Neural crest cell (in vitro differentiated cells): ENCODE measurements around the gene ARHGEF17. TPM values are rescaled to one million over a fixed set of nuclear protein-coding genes. Genes with fewer than 3 reads are reported as not detected.
A peak's percentile ranks its signal among the peaks of the same experiment; 100 is the strongest.

Experiments
- DNase-seq: peaks from one replicate; pipeline ENCODE4 v3.0.0; 2021; ENCODE audit warnings: low read depth, mixed read lengths, low spot score
- H3K27ac Mint-ChIP-seq: one replicate; pipeline ENCODE4 v1.8.0; 2021; ENCODE audit warnings: mild to moderate bottlenecking, mixed read lengths; ENCODE audit not compliant: unreplicated experiment
- H3K27me3 Mint-ChIP-seq: 2 replicates; pipeline ENCODE4 v1.8.0; 2021; ENCODE audit warnings: low read depth, mild to moderate bottlenecking, mixed read lengths
- H3K36me3 Mint-ChIP-seq: 2 replicates; pipeline ENCODE4 v1.8.0; 2021; ENCODE audit warnings: low read depth, mild to moderate bottlenecking, mixed read lengths
- H3K4me1 Mint-ChIP-seq: 2 replicates; pipeline ENCODE4 v1.8.0; 2021; ENCODE audit warnings: mixed read lengths
- H3K4me3 Mint-ChIP-seq: one replicate; pipeline ENCODE4 v1.8.0; 2021; ENCODE audit warnings: mild to moderate bottlenecking, mixed read lengths
- H3K9me3 Mint-ChIP-seq: 2 replicates; pipeline ENCODE4 v1.8.0; 2021; ENCODE audit warnings: mixed read lengths
- total RNA-seq: library from RNA; stranded (reverse); gene quantifications from 2 replicates; pipeline ENCODE4 v1.2.1, GENCODE V29; 2021
- TF ChIP-seq, protein P1 (sequence below): fragments of 200-600 bp; sonication (generic); conservative IDR thresholded peaks from 2 replicates; pipeline ENCODE4 v1.5.0; 2021; ENCODE audit warnings: antibody characterized with exemption, mild to moderate bottlenecking

The ARHGEF17 gene
- total RNA-seq, 1 donor from 2014 or later = 55.7 TPM

DNA sequence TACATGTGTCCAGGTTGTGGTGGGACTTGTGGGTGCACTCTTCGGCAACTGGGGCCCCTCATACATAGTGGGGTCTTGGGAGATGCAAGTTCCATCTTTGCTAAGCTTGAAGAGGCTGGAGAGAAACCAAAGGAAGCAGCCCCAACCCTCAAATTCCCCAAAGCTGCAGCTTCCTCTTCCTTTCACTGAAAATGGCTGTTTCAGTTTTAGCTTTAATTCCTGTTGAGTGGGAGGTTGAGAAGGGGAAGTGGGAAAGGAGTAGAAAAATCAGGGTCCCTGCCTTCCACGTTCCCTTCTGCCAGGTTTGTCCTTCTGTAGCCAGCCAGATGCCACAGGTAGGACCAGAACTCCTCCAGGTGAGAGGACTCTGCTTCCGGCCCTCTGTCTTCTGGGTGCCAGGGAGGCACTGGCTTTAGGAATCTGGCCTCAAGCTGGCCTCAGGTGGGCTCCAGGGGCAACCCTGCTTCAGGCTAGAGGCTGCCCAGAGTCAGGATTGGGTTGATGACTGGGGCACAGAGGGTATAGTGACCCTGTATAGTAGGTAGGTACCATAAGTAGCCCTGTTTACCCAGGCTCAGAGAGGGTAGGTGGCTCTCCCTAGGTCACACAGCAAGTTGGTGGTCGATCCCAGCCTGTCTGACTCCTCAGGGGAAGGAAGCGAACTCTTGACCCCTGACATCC lies 19.7 kb upstream of the ARHGEF17 start:
- H3K9me3 Mint-ChIP-seq = no peaks in the 10 kb centered on the region
- TF ChIP-seq, protein P1, sequence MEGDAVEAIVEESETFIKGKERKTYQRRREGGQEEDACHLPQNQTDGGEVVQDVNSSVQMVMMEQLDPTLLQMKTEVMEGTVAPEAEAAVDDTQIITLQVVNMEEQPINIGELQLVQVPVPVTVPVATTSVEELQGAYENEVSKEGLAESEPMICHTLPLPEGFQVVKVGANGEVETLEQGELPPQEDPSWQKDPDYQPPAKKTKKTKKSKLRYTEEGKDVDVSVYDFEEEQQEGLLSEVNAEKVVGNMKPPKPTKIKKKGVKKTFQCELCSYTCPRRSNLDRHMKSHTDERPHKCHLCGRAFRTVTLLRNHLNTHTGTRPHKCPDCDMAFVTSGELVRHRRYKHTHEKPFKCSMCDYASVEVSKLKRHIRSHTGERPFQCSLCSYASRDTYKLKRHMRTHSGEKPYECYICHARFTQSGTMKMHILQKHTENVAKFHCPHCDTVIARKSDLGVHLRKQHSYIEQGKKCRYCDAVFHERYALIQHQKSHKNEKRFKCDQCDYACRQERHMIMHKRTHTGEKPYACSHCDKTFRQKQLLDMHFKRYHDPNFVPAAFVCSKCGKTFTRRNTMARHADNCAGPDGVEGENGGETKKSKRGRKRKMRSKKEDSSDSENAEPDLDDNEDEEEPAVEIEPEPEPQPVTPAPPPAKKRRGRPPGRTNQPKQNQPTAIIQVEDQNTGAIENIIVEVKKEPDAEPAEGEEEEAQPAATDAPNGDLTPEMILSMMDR = no peak
- peak overlapping the region; percentile 3 for H3K27ac Mint-ChIP-seq
- peaks cover 26% of the 10 kb centered on the region for H3K4me1 Mint-ChIP-seq
- no peak for DNase-seq
- no peaks in the 10 kb centered on the region for H3K36me3 Mint-ChIP-seq
- H3K4me3 Mint-ChIP-seq = no peak overlapping the region
- no peaks in the 10 kb centered on the region for H3K27me3 Mint-ChIP-seq

DNA sequence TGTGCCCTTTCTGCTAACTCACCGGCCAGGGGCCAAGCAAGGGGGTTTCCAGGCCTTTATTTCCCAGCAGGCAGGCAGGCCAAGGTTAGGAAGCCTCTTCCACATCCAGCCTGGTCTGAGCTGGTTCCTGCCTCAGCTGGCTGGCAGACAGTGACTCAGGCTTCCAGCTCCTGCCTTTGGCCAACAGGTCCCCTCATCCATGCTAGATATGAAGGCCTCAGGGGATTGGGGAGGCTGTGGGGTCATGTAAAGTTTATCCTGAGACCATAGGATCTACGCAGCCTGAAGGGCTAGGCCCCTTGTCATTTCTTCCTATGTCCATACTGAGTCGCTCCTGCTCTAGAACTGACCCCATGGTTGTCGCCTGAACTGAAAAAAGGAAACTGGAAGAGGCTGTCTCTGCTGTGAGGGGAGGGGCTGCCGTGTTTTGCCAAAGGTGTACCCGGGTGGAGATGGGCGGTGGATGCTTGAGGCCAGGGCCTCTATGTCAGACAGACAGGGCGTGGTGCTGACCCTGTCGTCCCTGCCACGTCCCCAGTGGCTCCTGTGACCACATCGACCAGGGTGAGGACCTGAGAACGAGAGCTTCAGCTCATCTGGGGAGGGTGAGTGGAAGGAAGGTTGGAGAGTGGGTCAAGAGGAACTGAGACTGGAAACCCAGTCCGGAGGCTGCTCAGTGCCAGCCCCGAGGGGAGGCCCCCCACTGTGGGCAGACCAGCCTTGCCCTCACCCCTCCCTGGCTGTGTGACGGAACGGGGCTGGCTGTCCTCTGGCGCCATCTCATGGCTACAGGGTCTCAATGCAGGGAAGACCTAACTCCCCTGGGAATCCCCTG lies 19.0 kb upstream of the ARHGEF17 start:
- Mint-ChIP-seq H3K27me3 (no peaks in the 10 kb centered on the region), H3K4me1 (peaks cover 26% of the 10 kb centered on the region), H3K36me3 (no peaks in the 10 kb centered on the region), H3K4me3 (peak overlapping the region; percentile 4), H3K9me3 (no peaks in the 10 kb centered on the region), H3K27ac (no peak overlapping the region)
- DNase-seq = peak; percentile 80
- TF ChIP-seq, protein P1 = peak; percentile 96

GRCh38 chr11:73290536-73290935 lies 17.5 kb upstream of the ARHGEF17 start:
- H3K9me3 Mint-ChIP-seq = no peaks in the 10 kb centered on the region
- TF ChIP-seq, protein P1 = no peak
- H3K27me3 Mint-ChIP-seq = no peaks in the 10 kb centered on the region
- peaks cover 26% of the 10 kb centered on the region for H3K4me1 Mint-ChIP-seq
- H3K4me3 Mint-ChIP-seq = no peak overlapping the region
- H3K27ac Mint-ChIP-seq = no peak overlapping the region
- H3K36me3 Mint-ChIP-seq = no peaks in the 10 kb centered on the region
- DNase-seq = no peak

DNA sequence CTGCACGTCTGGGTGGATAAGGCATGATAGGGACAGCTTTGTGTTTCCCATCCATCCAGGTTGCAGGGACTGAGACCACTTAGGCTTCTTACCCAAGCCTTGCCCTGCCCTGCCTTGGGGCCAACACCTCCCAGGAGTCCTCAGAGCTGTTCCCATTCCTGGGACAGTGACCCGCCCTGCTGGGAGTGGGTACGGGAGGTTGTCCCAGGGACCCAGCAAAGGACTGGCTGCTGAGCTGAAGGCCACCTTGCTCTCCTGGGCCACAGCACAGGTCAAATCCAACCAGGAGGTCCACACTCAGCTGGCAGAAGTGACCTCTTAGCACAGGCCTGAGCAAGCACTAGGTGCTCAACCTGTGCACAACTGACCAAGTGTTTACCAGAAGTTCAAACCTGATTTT lies 16.9 kb upstream of the ARHGEF17 start:
- H3K27ac Mint-ChIP-seq = no peak overlapping the region

DNA sequence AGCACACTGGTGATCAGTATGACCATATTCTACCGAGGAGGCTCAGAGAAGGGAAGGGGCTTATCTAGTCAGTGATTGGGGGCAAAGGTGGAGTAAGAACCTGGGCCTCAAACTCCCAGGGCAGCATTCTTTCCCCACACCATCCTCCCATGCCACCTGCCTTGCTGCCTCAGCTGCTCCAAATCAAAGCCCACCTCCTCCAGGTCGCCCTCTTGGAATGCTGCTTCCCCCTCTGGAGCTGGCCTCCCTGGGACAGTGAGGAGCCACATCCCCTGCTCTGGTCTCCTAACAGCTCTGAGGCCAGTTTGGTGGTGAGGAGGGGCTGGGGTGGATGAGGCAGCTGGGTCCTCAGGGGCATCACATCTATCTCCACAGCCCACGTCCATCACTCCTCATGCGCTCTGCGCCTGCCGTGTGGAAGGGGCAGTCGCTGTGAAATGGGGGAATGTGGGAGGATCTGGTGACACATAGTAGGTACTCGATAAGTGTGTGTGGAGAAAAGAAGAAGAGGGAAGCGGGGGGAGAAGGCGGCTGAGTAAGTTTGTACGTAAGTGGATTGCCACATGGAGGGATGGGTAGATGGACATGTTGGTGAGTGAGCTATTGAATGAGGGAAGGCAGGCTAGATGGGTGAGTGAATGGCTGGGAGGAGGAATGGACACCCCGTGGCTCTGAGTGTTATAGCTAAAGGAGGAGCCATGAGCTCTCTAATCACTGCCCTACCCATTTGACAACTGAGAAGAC lies 16.1 kb upstream of the ARHGEF17 start:
- H3K27me3 Mint-ChIP-seq = no peaks in the 10 kb centered on the region
- H3K27ac Mint-ChIP-seq = no peak overlapping the region
- H3K4me3 Mint-ChIP-seq = no peak overlapping the region

More for the DNA sequence above, 16.9 kb upstream of the ARHGEF17 start:
- no peaks in the 10 kb centered on the region for H3K9me3 Mint-ChIP-seq
- peaks cover 26% of the 10 kb centered on the region for H3K4me1 Mint-ChIP-seq
- TF ChIP-seq, protein P1 = no peak
- no peaks in the 10 kb centered on the region for H3K36me3 Mint-ChIP-seq
- H3K4me3 Mint-ChIP-seq = no peak overlapping the region
- H3K27me3 Mint-ChIP-seq = no peaks in the 10 kb centered on the region
- no peak for DNase-seq

More for the DNA sequence above, 16.1 kb upstream of the ARHGEF17 start:
- H3K36me3 Mint-ChIP-seq = no peaks in the 10 kb centered on the region
- H3K4me1 Mint-ChIP-seq = peaks cover 22% of the 10 kb centered on the region
- DNase-seq = no peak
- TF ChIP-seq, protein P1 = no peak
- no peaks in the 10 kb centered on the region for H3K9me3 Mint-ChIP-seq
